C1 segment of cervical spinal cord (tissue), 14 donors: ENCODE data around the gene COPS7A.
"Not testable (repeated sequence)": the region's sequence is repeated elsewhere in the genome, so short reads cannot be mapped to it uniquely, and the experiment has no call there.

ENCODE experiments used
- DNase-seq, 14 donors: peaks; one replicate each; lab custom pipeline; 2025; lab: John Stamatoyannopoulos, UW

COPS7A gene

GRCh38 chr12:6701078-6701768 is 22.6 kb upstream of the COPS7A start:
- DNase-seq, result no peak

- DNase-seq, result no peak
These were observed 20.2 kb upstream of the COPS7A start for GRCh38 chr12:6703631-6704030.

GRCh38 chr12:6708351-6708750 is 15.5 kb upstream of the COPS7A start:
- not testable (repeated sequence) for DNase-seq

GRCh38 chr12:6708960-6709394 is 14.9 kb upstream of the COPS7A start:
- DNase-seq, result no peak

- not testable (repeated sequence) for DNase-seq
These were observed 7.6 kb upstream of the COPS7A start for GRCh38 chr12:6716031-6716873.

GRCh38 chr12:6716874-6717437 is 6.9 kb upstream of the COPS7A start:
- DNase-seq, result no peak

GRCh38 chr12:6722863-6723262 is 983 bp upstream of the COPS7A start:
- DNase-seq, result no peak

GRCh38 chr12:6724409-6724797 is 557 bp downstream of the COPS7A start:
- DNase-seq, result peak in 1 of 14 donors; percentile 57

GRCh38 chr12:6725350-6725749 is 1.5 kb downstream of the COPS7A start:
- no peak for DNase-seq

GRCh38 chr12:6729186-6729585 is 5.3 kb downstream of the COPS7A start:
- no peak for DNase-seq

- no peak for DNase-seq
These were observed 6.3 kb downstream of the COPS7A start for GRCh38 chr12:6730169-6730568.

- peak in 2 of 14 donors; percentile 3 to 79 for DNase-seq
These were observed 10.9 kb downstream of the COPS7A start for GRCh38 chr12:6734506-6735387.

- DNase-seq, result peak in 9 of 14 donors; percentile 8 to 76 (median 18)
These were observed 11.8 kb downstream of the COPS7A start for GRCh38 chr12:6735448-6736191.

- DNase-seq, result no peak
These were observed 12.9 kb downstream of the COPS7A start for GRCh38 chr12:6736754-6737153.

GRCh38 chr12:6742080-6742479 is 18.2 kb downstream of the COPS7A start:
- not testable (repeated sequence) for DNase-seq

- DNase-seq, result no peak
These were observed 19.0 kb downstream of the COPS7A start for GRCh38 chr12:6742834-6743233.

GRCh38 chr12:6743300-6743699 is 19.5 kb downstream of the COPS7A start:
- not testable (repeated sequence) for DNase-seq

GRCh38 chr12:6745741-6746525 is 22.1 kb downstream of the COPS7A start:
- DNase-seq, result no peak

- no peak for DNase-seq
These were observed 23.4 kb downstream of the COPS7A start for GRCh38 chr12:6747216-6747615.

- no peak for DNase-seq
These were observed 24.9 kb downstream of the COPS7A start for GRCh38 chr12:6748761-6749160.
